ENCODE measurements around the gene CLCN7.

The CLCN7 gene

GRCh38 chr16:1502092-1503004 lies 27.5 kb upstream of the CLCN7 start:
- no peak for DNase-seq

DNA sequence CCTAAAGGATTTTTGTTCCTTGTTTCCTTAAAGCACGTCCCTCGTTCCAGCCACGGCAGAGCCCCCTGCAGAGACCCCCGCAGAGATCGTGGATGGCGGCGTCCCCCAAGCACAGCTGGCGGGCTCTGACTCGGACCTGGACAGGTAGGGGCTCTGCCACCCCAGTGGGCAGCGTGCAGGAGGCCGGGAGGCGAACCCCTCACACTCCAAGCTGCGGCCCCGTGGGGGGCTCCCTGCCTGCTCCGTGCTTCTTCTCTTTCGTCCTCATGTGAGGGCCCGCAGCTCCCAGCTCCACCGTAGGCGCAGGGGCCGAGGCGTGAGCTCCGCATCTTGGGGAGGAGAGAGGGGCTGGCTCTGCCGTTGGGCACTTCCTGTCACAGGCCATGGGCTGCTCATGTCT lies 26.8 kb upstream of the CLCN7 start:
- DNase-seq, result no peak

DNA sequence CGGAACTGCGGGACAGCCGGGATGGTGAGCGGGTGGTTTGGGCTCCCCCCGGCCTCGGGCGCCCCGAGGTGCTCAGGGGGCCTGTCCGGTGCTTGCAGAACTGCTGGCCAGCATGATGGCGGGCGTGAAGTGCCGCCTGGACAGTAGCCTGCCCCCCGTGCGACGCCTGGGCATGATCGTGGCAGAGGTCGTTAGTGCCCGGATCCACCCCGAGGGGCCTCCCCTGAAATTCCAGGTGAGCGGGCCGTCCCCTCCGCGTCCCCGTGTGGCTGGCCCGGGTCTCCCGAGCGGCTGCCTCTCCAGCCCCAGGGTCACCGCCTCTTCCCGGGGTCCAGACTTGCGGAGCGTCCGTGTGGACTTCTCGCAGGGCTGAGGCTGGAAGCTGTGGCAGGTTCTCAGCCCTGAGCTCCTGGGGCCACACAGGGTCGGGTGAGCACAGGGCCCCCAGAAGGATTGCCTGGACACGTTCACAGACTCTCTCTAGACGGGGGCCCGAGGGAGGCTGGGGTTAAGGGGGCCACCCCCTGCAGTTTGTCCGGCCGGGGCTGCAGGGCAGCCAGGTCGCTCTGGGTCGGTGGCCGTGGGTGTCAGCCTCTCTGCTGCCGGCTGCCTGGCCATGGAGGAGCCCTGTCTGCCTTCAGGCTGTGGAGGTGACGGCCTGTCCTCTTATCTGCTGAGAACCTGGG lies 25.8 kb upstream of the CLCN7 start:
- no peak for DNase-seq

- DNase-seq, result no peak
These were observed 25.1 kb upstream of the CLCN7 start for GRCh38 chr16:1499756-1500464.

- DNase-seq, result no peak
These were observed 24.3 kb upstream of the CLCN7 start for GRCh38 chr16:1498899-1499676.

GRCh38 chr16:1497014-1497598 lies 22.3 kb upstream of the CLCN7 start:
- DNase-seq, result no peak

DNA sequence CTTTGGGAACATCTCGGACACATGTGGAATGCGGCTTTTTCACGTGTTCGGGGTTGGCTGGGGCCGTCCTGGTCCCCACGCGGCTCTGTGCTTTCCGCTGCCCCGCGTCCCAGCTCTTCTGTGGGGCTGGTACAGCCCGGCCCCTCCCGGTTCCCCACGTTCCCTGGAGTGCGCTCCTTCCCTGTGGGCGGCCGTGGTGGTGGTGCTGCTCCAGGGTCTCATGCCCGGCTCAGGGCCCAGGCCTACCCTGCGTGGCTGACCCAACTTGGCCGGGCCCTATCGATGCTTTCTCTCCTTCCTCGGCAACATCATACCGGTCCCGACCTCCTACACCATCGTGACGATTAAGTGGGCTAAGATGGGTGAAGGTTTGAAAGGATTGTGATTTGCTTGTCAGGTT lies 21.6 kb upstream of the CLCN7 start:
- no peak for DNase-seq

GRCh38 chr16:1495889-1496262 lies 21.0 kb upstream of the CLCN7 start:
- no peak for DNase-seq

DNA sequence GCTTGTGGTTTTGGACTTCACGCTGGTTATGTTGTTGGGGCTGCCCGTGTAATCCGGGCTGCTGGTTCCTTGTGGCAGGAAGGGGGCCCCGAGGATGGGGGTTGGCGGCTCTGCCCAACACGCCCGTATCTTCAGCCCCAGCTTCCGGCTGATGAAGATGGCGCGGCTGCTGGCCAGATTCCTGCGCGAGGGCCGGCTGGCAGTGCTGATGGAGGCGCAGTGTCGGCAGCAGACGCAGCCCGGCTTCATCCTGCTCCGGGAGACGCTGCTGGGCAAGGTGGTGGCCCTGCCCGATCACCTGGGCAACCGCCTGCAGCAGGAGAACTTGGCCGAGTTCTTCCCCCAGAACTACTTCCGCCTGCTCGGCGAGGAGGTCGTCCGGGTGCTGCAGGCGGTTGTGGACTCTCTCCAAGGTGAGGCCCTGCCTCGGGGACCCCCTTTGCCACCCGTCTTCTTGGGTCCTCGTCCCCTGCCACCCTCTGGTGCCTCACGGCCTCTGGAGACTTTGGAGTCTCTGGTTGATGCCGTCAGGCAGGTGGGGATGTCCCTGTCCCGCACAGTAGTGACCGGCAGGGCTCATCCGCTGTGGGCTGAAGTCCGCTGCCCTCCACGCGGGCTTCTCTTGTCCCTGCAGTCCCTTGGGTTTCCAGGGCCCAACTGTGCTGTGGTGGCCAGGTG lies 20.5 kb upstream of the CLCN7 start:
- no peak for DNase-seq

- DNase-seq, result no peak
These were observed 19.9 kb upstream of the CLCN7 start for GRCh38 chr16:1494711-1495110.

GRCh38 chr16:1494129-1494640 lies 19.4 kb upstream of the CLCN7 start:
- no peak for DNase-seq

DNA sequence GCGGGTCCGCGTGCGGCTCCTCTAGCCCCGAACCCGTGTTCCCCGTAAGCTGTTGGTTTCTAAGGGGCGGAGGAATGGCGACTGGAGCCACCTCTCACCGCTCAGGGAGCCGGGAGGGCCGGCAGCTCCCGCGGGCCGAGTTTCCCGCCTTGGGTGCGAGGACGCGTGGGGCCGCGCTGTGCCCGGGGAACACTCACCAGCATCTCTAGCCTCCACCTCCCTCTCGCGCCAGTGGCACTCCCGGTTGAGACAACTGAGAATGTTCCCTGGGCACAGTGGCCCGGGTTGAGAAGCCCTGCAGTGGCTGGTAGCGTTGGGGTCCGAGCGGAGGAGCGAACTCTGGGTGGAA lies 18.9 kb upstream of the CLCN7 start:
- DNase-seq, result no peak

- peak; percentile 68 to 82 for DNase-seq
These were observed 18.3 kb upstream of the CLCN7 start, which contains the start of gene TELO2 for GRCh38 chr16:1492923-1493745. Gene TELO2, plus strand, starts transcription at chr16:1493360. Its CDS starts 922 bp downstream, at chr16:1494282.

- DNase-seq, result no peak
These were observed 17.5 kb upstream of the CLCN7 start for GRCh38 chr16:1492082-1492922.

- DNase-seq, result no peak
These were observed 16.5 kb upstream of the CLCN7 start for GRCh38 chr16:1491327-1491726.

DNA sequence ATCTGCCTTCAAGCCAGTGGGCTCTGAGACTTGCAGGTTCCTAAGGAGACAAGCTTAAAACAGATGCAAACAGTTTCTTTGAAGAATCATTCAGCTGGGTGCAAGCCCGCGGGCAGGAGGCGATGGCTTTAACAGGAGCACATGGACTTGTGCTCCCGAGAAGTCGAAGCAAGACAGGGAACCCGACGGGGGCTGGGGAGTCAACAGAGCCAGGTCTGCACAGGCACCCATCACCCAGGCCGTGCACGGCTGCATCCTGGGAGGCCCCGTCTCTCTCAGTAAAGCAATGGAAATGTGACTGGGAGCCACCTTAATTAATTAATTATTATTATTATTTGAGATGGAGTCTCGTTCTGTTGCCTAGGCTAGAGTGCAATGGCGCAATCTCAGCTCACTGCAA lies 14.2 kb upstream of the CLCN7 start:
- DNase-seq, result no peak

GRCh38 chr16:1488619-1489018 lies 13.8 kb upstream of the CLCN7 start, which contains the start of gene PTX4:
Gene PTX4, minus strand, starts transcription at chr16:1488944. Its CDS starts 35 bp downstream, at chr16:1488909.
- DNase-seq, result no peak

DNA sequence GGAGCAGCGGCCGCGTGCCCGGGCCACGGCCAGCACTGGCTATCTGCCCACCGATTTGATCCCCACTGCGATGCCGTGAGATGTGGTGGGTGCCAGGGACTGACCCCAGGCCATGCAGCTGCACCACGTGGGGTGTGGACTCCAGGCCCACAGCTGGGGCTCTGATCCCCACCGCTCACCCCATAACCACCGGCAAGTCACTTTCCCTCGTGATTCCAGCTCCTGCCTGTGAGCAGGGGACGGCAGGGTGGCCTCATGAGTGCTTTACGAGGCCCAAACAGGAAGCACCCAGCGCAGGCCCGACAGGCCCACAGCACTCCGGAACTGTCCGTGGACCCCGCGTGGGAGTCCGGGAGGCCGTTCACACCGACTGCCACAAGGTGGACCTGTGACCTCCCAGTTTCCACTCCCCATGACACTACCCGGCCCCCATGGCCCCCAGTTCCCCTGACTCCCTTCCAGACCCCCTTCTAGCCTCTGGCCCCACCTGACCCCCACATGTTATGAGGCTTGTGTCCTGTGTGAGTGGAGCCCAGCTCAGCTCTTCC lies 13.3 kb upstream of the CLCN7 start:
- no peak for DNase-seq

GRCh38 chr16:1487395-1488053 lies 12.7 kb upstream of the CLCN7 start:
- no peak for DNase-seq

Data from NCI-H1930 (cell line).